Astrocyte of the cerebellum (primary cell): ENCODE results near the gene EXOC6B.

Source experiments
- DNase-seq: peaks from one replicate; pipeline ENCODE4 v3.0.0-alpha.2; 2011; ENCODE audit warnings: low read depth
- H3K4me3 ChIP-seq: 2 replicates; pipeline ENCODE4 v1.5.1; 2011; ENCODE audit warnings: mild to moderate bottlenecking, low read depth, low read length, moderate library complexity
- CTCF ChIP-seq: IDR thresholded peaks from 2 replicates; pipeline ENCODE4 v1.5.1; 2012; ENCODE audit warnings: low read length, low read depth, moderate library complexity, mild to moderate bottlenecking; ENCODE audit errors: missing control alignments
- in situ Hi-C: cut with HindIII; loops from 2 replicates; pipeline ENCODE4 v1.10.0; 2017; ENCODE audit warnings: low sequenced_read_pairs

The EXOC6B gene

GRCh38 chr2:72825257-72826155, at the start of gene EXOC6B:
TSS of gene EXOC6B (minus strand) at chr2:72826033.
- no peak for TF ChIP-seq CTCF
- peak; percentile 80 for DNase-seq
- H3K4me3 ChIP-seq = peak within 1 kb of the TSS; percentile 80
- in situ Hi-C loops = no loop called here

GRCh38 chr2:72871880-72872279, 46.0 kb upstream of the EXOC6B start:
- no peak for DNase-seq
- H3K4me3 ChIP-seq = no peak overlapping the region
- no peak for TF ChIP-seq CTCF
- in situ Hi-C loops = no loop called here

GRCh38 chr2:72871060-72871459, 45.2 kb upstream of the EXOC6B start:
- TF ChIP-seq CTCF = no peak
- in situ Hi-C loops = no loop called here
- H3K4me3 ChIP-seq = no peak overlapping the region
- no peak for DNase-seq

GRCh38 chr2:72864500-72864899, 38.7 kb upstream of the EXOC6B start:
- H3K4me3 ChIP-seq = no peak overlapping the region
- in situ Hi-C loops = no loop called here
- peak; percentile 15 for DNase-seq
- TF ChIP-seq CTCF = no peak

- no peak for TF ChIP-seq CTCF
- in situ Hi-C loops = no loop called here
- DNase-seq = no peak
- H3K4me3 ChIP-seq = no peak overlapping the region
Measured at GRCh38 chr2:72863046-72863445, 37.2 kb upstream of the EXOC6B start.

- in situ Hi-C loops = no loop called here
- peak overlapping the region; percentile 18 for H3K4me3 ChIP-seq
- peak; percentile 99 for TF ChIP-seq CTCF
- DNase-seq = peak; percentile 83
Measured at GRCh38 chr2:72862239-72862988, 36.6 kb upstream of the EXOC6B start.
